Stimulated activated CD8-positive, alpha-beta memory T cell treated with anti-CD3 and anti-CD28 coated beads, Interleukin-2, amount 100 ng/mL, for 48 hours (primary cell): Measurements from ENCODE around the gene MUC6.

Experiments used
- DNase-seq, 2 donors: peaks; one replicate each; pipeline ENCODE4 v3.0.0-alpha.2; 2020; ENCODE audit warnings: low read depth in 2 of 2

Gene MUC6, protein sequence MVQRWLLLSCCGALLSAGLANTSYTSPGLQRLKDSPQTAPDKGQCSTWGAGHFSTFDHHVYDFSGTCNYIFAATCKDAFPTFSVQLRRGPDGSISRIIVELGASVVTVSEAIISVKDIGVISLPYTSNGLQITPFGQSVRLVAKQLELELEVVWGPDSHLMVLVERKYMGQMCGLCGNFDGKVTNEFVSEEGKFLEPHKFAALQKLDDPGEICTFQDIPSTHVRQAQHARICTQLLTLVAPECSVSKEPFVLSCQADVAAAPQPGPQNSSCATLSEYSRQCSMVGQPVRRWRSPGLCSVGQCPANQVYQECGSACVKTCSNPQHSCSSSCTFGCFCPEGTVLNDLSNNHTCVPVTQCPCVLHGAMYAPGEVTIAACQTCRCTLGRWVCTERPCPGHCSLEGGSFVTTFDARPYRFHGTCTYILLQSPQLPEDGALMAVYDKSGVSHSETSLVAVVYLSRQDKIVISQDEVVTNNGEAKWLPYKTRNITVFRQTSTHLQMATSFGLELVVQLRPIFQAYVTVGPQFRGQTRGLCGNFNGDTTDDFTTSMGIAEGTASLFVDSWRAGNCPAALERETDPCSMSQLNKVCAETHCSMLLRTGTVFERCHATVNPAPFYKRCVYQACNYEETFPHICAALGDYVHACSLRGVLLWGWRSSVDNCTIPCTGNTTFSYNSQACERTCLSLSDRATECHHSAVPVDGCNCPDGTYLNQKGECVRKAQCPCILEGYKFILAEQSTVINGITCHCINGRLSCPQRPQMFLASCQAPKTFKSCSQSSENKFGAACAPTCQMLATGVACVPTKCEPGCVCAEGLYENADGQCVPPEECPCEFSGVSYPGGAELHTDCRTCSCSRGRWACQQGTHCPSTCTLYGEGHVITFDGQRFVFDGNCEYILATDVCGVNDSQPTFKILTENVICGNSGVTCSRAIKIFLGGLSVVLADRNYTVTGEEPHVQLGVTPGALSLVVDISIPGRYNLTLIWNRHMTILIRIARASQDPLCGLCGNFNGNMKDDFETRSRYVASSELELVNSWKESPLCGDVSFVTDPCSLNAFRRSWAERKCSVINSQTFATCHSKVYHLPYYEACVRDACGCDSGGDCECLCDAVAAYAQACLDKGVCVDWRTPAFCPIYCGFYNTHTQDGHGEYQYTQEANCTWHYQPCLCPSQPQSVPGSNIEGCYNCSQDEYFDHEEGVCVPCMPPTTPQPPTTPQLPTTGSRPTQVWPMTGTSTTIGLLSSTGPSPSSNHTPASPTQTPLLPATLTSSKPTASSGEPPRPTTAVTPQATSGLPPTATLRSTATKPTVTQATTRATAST (N-terminal part only)

DNA sequence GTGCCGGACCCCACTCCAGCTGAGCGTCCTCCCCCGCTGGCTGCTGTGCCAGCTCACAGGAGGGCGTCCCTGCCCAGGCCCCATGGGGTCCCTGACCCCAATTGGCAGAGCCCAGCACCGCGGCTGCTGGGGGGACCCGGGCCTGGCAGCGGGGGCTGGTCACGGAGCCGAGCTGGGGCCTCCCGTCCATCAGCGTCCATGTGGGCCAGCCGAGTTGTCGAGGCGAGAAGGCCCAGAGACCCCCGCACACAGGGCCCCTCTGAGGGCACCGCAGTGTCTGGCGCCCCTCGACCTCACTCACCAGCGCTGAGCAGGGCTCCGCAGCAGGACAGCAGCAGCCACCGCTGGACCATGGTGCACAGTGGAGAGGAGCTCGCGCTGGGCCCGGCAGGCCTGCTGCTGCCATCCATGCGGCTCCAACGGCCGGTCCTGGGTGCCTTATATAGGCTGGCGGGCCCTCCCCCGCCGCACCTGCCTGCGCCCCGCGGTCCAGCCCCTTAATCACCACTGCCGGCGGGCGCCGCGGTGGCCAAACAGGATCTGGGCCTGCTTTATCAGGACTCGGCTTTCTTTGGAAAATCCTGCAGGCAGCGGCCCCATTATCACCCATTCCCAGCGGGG, at the start of gene MUC6:
Gene MUC6 (minus strand): TSS at position 416 of the 621 bp plus-strand sequence. CDS start 63 bp downstream, at position 353.
- DNase-seq: no peak

DNA sequence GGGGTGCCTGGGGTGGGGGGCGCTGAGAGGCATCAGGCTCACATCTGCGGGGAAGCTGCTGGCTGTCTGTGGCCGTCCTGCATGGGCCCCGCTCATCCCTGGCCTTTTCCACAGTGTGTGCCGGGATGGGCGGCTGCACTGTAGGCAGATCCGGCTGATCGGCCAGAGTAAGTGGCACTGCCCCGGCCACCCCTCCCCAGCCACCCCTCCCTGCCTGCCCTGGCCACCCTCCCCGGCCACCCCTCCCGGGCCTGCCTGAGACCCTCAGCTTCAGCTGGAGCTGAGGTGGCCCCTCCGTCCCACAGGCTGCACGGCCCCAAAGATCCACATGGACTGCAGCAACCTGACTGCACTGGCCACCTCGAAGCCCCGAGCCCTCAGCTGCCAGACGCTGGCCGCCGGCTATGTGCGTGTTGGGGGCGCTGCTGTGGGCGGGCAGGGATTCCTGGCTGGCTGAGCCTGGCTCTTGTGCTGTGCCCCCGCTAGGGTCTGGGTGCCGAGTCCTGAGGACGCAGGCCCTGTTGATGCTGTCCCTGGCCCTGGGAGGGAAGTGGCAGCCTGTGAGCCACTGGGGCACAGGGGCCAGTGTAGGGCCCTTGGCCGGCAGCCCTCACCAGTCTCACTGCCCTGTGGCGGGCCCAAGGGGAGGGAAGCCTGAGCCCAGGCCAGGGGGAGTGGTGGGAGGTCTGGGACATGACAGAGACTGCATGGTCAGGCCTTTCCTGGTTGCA, 49.1 kb upstream of the MUC6 start:
- DNase-seq: no peak

DNA sequence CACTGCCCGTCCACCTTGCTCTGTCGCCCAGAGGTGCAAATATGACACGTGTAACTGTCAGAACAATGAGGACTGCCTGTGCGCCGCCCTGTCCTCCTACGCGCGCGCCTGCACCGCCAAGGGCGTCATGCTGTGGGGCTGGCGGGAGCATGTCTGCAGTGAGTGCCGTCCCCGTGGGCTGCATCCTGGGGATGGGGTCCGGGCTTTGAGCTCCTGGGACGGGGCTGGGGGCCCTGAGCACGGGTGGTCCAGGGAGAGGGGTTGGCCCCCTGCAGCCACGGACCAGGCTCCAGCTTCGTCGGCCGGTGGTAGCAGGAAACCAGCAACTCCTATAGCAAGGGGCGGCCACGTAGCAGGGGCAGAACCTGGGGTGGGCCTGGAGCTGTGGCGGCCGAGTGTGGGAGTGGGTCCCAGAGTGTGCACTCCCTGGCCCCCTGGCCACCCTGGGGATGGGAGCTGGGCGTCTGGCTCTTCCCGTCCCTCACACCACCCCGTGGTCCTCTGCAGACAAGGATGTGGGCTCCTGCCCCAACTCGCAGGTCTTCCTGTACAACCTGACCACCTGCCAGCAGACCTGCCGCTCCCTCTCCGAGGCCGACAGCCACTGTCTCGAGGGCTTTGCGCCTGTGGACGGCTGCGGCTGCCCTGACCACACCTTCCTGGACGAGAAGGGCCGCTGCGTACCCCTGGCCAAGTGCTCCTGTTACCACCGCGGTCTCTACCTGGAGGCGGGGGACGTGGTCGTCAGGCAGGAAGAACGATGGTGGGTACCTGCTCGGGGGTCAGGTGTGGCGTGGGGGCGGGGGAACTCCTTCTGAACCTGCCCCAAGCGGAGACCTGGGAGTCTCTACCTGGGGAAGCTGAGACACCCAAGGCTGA, 48.3 kb upstream of the MUC6 start:
- DNase-seq: no peak

DNA sequence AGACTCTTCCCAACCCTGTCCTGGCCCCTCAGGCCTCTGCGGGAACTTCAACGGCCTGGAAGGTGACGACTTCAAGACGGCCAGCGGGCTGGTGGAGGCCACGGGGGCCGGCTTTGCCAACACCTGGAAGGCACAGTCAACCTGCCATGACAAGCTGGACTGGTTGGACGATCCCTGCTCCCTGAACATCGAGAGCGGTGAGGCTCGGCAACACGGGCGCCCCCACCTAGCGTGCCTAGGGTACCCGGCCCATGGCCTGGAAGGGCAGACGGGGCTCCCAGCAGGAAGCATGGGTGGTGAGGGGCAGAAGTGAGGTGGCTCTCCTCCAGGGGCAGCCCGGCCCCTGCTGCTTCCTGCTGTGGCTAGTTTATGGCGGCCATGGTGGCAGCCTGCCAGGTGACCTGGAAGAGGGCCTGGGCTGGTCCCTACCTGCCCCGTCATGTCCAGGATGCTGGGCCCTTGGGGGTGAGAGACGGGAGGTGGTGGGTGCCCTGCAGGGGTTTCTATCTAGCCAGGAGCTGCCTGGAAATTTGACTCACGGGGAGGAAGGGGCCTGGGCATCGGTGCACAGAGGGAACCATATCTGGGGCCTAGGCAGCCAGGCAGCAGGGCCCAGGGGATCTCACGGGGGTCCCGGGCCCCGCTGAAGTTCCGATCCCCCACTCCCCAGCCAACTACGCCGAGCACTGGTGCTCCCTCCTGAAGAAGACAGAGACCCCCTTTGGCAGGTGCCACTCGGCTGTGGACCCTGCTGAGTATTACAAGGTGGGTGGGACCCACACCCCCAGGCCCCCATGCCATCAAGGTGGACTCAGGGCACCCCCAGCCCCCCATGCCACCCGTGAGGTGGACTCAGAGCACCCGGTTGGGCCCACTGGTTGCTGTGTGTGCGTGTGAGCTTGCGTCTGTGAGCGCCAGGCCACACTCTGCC, 47.4 kb upstream of the MUC6 start:
- DNase-seq: no peak

DNA sequence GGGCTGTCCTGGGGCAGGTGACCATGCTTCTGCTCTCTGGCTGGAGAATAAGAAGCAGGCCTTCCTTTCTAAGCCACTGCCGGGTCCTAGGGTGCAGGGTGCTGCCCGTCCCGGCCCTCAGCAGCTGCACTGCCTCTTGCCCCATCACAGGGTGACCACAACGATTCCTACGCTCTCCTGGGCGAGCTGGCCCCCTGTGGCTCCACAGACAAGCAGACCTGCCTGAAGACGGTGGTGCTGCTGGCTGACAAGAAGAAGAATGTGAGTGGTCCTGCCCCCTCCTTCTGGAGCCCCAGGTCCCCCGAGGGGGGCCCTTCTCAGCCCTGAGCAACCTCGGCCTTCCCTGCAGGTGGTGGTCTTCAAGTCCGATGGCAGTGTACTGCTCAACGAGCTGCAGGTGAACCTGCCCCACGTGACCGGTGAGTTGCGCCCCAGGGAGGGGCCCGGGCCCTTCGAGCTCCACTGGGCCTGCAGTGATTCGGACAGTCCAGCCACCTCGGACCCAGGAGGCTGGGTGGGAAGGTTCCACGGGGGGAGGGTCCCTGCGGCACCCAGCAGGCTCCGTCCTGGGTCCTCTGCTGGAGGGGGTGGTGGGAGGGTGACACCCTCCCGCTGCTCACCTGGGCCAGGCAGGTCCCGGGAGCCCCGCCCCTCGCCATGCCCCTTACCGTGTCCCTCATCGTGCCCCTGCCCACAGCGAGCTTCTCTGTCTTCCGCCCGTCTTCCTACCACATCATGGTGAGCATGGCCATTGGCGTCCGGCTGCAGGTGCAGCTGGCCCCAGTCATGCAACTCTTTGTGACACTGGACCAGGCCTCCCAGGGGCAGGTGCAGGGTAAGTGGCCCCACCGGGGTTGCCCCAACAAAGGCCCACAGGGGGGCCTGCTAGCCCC, 46.5 kb upstream of the MUC6 start:
- DNase-seq: no peak

DNA sequence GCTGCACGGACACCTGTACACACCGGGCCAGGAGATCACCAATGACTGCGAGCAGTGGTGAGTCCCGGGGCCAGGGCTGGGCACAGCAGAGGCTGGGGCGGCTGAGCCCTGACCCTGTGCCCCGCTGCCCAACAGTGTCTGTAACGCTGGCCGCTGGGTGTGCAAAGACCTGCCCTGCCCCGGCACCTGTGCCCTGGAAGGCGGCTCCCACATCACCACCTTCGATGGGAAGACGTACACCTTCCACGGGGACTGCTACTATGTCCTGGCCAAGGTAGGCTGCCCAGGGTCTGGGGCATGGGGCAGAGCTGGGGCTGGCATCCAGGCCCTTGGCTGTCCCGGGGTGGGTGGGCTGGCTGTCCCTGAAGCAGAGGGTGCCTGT, 45.8 kb upstream of the MUC6 start:
- no peak for DNase-seq

DNA sequence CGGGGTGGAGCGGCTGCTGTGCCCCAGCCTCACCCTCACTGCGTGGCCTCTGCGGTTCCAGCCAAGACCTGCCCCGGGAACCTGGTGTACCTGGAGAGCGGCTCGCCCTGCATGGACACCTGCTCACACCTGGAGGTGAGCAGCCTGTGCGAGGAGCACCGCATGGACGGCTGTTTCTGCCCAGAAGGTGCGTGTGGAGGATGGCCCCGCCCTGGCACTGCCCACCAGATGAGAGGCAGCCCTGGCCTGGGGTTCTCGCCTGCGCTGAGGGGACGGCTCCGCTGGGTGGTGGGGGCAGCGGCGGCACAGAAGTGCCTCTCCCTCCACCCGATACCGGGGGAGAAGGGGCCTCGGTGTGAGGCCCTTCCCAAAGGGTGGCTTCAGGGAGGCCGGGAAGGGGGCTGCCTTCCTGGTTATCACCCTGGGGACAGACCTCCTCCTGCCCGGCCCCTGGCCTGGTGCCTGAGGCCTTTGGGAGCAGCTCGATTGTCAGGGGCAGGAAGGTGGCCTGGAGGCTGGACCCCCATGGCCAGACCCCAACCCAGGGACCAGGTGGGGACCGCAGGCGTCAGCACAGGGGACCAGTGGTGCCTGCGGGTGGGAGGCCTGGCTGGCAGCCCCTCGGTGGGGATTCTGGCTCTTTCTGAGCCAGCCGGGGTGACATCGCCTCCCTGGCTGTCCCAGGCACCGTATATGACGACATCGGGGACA, 45.2 kb upstream of the MUC6 start:
- no peak for DNase-seq

DNA sequence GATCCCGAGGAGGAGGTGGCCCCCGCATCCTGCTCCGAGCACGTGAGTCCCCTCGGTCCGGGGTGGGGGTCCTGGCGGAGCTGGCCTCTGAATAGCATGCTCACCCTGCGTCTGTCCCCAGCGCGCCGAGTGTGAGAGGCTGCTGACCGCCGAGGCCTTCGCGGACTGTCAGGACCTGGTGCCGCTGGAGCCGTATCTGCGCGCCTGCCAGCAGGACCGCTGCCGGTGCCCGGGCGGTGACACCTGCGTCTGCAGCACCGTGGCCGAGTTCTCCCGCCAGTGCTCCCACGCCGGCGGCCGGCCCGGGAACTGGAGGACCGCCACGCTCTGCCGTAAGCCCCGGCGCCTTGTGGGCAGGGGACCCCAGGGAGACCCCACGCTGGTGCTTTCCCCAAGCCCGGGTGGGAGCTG, 41.7 kb upstream of the MUC6 start:
- DNase-seq: no peak

DNA sequence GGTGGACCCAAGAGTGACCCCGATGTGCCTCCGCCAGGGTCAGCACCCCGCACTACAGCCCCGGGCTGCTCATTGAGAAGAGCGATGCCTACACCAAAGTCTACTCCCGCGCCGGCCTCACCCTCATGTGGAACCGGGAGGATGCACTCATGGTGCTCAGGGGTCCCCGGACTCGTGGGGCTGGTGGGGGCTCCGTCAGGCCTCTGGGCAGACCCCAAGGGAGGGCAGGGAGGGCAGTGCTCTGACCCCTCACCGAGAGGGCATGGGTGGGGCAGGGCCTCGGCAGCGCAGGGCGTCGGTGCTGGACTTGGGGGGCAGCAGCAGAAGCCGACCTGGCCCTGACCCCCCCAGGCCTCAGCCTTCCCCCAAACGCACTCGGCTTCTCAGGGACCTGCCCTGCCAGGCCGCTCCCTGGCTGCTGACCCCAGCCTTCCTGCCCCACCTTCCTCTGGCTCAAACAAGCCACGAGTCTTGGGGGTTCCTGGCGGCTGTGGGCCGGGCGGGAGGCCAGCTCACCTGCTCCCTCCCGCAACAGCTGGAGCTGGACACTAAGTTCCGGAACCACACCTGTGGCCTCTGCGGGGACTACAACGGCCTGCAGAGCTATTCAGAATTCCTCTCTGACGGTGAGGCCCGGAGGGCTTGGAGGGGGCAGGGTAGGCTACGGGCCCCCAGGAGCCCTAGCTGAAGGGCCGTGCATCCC, 41.0 kb upstream of the MUC6 start:
- DNase-seq: no peak

DNA sequence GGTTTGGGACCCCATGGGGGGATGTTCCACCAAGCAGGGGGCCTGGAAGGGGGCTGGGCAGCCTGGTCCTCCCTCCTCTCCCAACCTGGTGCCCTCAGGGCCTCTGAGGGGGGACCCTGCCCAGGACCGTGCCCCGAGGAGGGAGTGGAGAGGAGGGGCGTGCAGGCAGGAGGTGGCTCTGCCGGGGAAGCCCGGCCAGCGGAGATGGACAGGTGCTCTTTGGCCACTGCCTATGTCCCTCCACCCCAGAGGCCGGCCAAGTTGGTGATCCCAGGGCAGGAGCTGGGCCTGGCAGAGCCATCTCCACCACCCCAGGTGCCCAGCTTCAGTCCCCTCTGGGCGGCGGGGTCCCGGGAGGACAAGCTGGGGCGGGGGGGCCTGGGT, 40.5 kb upstream of the MUC6 start:
- DNase-seq: no peak

DNA sequence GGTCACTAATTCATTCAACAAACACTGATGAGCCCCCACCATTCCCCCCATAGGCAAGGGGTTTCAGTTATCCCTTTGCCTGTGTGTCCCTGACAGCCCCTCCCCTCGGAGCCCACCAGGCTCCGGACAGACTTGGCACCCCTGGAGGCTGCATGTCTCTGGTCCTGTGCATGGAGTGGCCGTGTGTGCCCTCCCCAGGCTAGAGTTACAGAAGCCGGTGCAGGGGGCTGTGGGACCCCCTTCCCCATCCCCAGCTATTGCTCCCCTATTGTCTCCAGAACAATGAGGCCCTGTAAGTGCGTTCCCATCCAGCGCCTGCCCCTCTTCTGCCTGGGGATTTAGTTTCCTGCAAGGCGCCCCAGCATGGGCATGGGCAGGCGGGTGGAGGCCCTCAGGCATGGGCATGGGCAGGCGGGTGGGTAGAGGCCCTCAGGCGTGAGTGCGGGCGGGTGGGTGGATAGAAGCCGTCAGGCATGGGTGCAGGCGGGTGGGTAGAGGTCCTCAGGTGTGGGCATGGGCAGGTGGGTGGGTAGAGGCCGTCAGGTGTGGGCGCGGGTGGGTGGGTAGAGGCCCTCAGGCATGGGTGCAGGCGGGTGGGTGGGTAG, 39.6 kb upstream of the MUC6 start:
- no peak for DNase-seq

DNA sequence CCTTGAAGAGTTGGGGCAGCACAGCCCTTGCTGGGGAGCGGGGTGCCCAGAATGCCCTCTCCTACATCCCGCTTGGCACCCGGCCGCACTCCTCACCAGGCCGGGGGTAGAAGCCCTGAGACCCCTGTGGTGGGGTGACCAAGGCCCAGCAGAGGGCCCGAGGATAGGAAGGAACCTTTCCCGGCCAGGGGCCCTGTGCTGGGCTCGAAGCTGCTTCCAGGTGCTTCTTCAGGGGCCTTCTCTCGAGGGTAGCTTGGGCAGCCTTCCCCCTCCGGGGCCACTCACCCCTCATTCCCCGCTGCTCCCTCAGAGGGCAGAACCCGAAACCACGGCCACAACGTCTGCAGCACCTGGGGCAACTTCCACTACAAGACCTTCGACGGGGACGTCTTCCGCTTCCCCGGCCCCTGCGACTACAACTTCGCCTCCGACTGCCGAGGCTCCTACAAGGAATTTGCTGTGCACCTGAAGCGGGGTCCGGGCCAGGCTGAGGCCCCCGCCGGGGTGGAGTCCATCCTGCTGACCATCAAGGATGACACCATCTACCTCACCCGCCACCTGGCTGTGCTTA, 38.9 kb upstream of the MUC6 start:
- no peak for DNase-seq

DNA sequence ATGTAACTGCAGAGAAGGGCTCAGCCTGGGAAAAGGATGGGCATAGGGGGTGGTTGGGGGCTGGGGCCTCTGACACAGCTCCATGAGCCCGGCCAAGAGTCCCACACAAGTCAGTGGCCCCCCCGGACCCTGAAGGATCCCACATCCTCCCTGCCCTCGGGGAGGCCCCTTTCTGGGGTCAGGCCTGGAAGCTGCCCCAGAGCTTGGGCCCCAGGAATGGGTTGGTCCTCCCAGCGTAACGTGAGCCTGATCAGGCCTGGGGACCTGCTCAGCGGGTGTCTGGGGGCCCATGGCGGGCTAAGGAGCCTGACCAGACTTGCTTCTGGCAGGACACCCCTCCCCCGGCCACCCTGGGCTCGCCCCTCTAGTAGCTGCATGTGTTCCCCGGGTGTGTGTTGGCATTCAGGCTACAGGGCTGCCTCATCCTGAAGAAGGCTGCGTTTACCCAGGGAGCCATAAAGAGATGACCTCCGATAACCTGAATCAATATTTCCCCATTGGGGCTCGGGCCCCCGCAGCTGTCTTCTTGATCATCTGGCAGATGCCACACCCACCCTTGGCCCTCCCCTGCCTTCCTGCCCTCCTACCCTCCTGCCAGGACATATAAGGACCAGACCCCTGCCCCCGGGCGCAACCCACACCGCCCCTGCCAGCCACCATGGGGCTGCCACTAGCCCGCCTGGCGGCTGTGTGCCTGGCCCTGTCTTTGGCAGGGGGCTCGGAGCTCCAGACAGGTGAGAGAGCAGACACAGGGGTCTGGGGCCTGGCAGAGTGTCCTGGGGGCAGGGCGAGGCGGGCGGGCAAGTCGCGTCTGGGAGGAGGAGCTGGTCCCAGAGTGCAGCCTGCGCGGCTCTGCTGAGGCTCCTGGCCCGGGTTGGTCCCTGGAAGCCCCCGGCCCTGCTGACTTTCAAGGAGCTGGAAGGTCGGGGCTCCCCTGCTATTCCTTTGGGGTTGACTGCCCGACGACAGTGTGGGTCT, 38.0 kb upstream of the MUC6 start, which contains the start of gene MUC2:
Gene MUC2 (plus strand): TSS at position 631 of the 978 bp plus-strand sequence.
- DNase-seq: no peak

DNA sequence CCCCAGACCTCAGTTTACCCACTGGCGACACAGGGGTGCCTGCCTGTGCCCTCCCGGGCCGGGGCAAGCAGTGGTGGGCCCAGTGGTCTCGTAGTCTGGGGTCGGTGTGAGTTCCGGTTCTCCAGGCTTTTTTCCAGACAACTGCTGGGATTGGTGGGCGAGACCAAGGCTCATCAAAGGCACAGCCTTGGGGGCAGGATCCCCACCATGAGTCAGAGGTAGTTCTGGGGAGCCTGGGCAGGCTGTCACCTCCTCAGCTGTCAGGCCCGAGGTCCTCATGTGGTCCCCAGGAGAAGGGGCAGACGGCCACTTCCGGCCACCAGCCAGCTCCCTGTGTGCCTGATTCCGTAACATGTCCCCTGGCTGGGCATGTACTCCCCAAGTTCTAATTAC, 37.3 kb upstream of the MUC6 start:
- no peak for DNase-seq
